Peyer's patch (tissue), 4 donors: ENCODE data around the gene WIZ.
"Not testable (repeated sequence)": the region's sequence is repeated elsewhere in the genome, so short reads cannot be mapped to it uniquely, and the experiment has no call there.

Experiments used
- CTCF ChIP-seq, 6 experiments: fragments of 450-650 bp in 4 of 6; fragments of 200-600 bp in 2 of 6; sonication (generic) in 1 of 6; IDR thresholded peaks; one replicate each; pipeline ENCODE4 v1.5.1; 2017 to 2019; ENCODE audit warnings: antibody characterized with exemption in 6 of 6, mild to moderate bottlenecking in 3 of 6, moderate library complexity in 1 of 6
- POLR2A ChIP-seq, 2 donors: fragments of 450-650 bp; IDR thresholded peaks; one replicate each; pipeline ENCODE4 v1.5.1; 2017; ENCODE audit warnings: antibody characterized with exemption in 2 of 2, mild to moderate bottlenecking in 2 of 2, moderate library complexity in 2 of 2

GRCh38 chr19:15480996-15481395 is 31.2 kb upstream of the WIZ start:
- not testable (repeated sequence) for TF ChIP-seq CTCF, POLR2A (IDR thresholded peaks at IDR 0.05)
